NCI-H748 (cell line): ENCODE measurements around the gene KRTAP22-2.

ENCODE experiments used
- DNase-seq: peaks from one replicate; lab custom pipeline; 2025; ENCODE audit not compliant: unreplicated experiment; lab: John Stamatoyannopoulos, UW

KRTAP22-2 gene

GRCh38 chr21:30563630-30564029 lies 26.6 kb downstream of the KRTAP22-2 start:
- DNase-seq: no peak

GRCh38 chr21:30563072-30563471 lies 27.1 kb downstream of the KRTAP22-2 start:
- DNase-seq: no peak

- DNase-seq: no peak
Measured at GRCh38 chr21:30561957-30562356, 28.2 kb downstream of the KRTAP22-2 start.

- no peak for DNase-seq
Measured at GRCh38 chr21:30561264-30561895, 28.8 kb downstream of the KRTAP22-2 start, which contains the start of gene KRTAP19-7. TSS of gene KRTAP19-7 (minus strand) at chr21:30561314. CDS start at chr21:30561289, 25 bp downstream.

- DNase-seq: no peak
Measured at GRCh38 chr21:30555095-30555494, 35.1 kb downstream of the KRTAP22-2 start.

- no peak for DNase-seq
Measured at GRCh38 chr21:30552782-30553181, 37.4 kb downstream of the KRTAP22-2 start.

GRCh38 chr21:30541764-30542163 lies 48.4 kb downstream of the KRTAP22-2 start, which contains the start of gene KRTAP19-6:
TSS of gene KRTAP19-6 (minus strand) at chr21:30541864. CDS start at chr21:30541833, 31 bp downstream.
- DNase-seq: no peak
